Spinal cord (tissue), 10 donors: Measurements from ENCODE around the gene SKA2. TPM values are rescaled to one million over a fixed set of nuclear protein-coding genes. Genes with fewer than 3 reads are reported as not detected.
A peak's percentile ranks its signal among the peaks of the same experiment; 100 is the strongest.
"Not testable (repeated sequence)": the region's sequence is repeated elsewhere in the genome, so short reads cannot be mapped to it uniquely, and the experiment has no call there.

Experiments
- DNase-seq, 6 donors: peaks; one replicate each; pipeline versions ENCODE4 v3.0.0 to v3.0.0-alpha.2; 2013 to 2015; ENCODE audit warnings: low spot score in 6 of 6, low read depth in 4 of 6
- H3K27ac ChIP-seq: one replicate; pipeline ENCODE4 v1.5.1; 2013; ENCODE audit warnings: low read depth, low read length, control low read depth
- H3K27me3 ChIP-seq: one replicate; pipeline ENCODE4 v1.6.1; 2013; ENCODE audit warnings: low read length; ENCODE audit not compliant: control insufficient read depth, insufficient read depth
- H3K36me3 ChIP-seq: one replicate; pipeline ENCODE4 v1.6.1; 2013; ENCODE audit warnings: low read length; ENCODE audit not compliant: control insufficient read depth, insufficient read depth
- H3K4me1 ChIP-seq: one replicate; pipeline ENCODE4 v1.6.1; 2013; ENCODE audit warnings: low read length; ENCODE audit not compliant: control insufficient read depth, insufficient read depth
- H3K4me3 ChIP-seq: one replicate; pipeline ENCODE4 v1.5.1; 2013; ENCODE audit warnings: low read depth, low read length, control low read depth
- H3K9me3 ChIP-seq: one replicate; pipeline ENCODE4 v1.6.1; 2013; ENCODE audit warnings: low read length; ENCODE audit not compliant: control insufficient read depth, insufficient read depth
- WGBS: methylation state at CpG from one replicate; pipeline ENCODE4 v1.1.5; 2013; ENCODE audit warnings: missing lambda C conversion rate; ENCODE audit not compliant: insufficient coverage; 5-methylcytosine and 5-hydroxymethylcytosine counted together
- polyA plus RNA-seq, 2 donors: library from polyadenylated mRNA; unstranded; fragments of 120-200 nt; gene quantifications; one replicate each; pipeline ENCODE4 v1.2.1, GENCODE V29; 2013; ENCODE audit not compliant: insufficient read length in 2 of 2
- total RNA-seq, 2 donors: library from RNA; depleted of rRNA in 1 of 2; stranded (reverse); fragments of 120-200 nt in 1 of 2; fragments of >200 nt in 1 of 2; gene quantifications; one replicate each; pipeline versions ENCODE4 v1.2.3 to v1.2.4, GENCODE V29; 2013 to 2014
- donor health status: healthy.

Gene SKA2
- total and polyA plus RNA-seq, 4 donors = 83.9 to 118 (median 92.0) TPM

DNA sequence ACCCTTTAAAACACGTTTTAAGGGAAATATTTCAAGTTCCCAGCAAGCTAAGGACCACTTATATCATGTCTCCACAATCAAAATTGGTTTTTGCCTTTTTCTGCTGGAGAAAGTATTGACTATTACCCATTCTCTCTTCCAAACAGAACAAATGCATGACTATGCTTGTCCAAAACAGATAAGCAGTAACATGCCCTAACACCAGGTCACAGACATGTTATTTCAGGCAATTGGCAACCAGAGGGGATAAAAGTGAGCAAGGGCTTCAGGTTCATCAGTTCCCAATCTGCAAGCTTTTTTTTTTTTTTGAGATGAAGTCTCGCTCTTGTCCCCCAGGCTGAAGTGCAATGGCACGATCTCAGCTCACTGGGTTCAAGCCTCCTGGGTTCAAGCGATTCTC, 15.0 kb downstream of the SKA2 start:
- WGBS = 80% methylated on average over 2 of the region's 4 CpGs
- Histone ChIP-seq H3K27ac (no peak overlapping the region), H3K9me3 (no peaks in the 10 kb centered on the region)

DNA sequence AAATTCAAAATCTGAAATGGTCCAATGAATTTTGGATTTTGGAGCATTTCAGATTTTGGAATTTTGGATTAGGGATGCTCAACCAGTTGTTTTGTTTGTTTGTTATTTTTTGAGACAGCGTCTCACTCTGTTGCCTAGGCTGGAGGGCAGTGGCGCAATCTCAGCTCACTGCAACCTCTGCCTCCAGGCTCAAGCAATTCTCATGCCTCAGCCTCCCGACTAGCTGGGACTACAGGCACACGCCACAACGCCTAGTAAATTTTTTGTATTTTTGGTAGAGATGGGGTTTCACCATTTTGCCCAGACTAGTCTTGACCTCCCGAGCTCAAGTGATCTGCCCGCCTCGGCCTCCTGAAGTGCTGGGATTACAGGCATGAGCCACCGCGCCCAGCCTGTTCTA, 16.6 kb downstream of the SKA2 start:
- not testable (repeated sequence) for H3K4me3 ChIP-seq
- no CpG with 5 or more reads among the region's 10 CpGs for WGBS

More for the DNA sequence above, 15.0 kb downstream of the SKA2 start:
- peaks cover 9% of the 10 kb centered on the region for H3K36me3 ChIP-seq
- H3K4me3 ChIP-seq = no peak overlapping the region
- DNase-seq = no peak
- no peaks in the 10 kb centered on the region for H3K4me1 ChIP-seq
- H3K27me3 ChIP-seq = no peaks in the 10 kb centered on the region

DNA sequence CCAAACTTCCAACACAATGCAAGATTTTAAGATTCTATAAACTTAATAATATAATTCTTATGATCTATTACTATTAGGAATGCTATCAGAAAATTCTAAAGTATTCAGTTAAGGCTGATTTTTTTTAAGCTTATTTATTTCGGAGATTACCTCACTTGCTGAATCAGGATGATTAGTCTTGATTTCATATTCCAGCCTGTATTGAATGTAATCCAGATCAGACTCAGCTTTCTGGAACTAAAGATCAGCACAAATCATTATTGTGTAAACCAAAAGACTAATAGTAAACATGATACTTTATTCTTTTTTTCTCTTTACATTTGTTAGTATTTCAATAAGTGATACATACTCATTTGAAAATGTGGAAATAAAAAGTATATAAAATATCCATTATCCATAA, 23.9 kb downstream of the SKA2 start:
- no peak for DNase-seq
- H3K4me1 ChIP-seq = no peaks in the 10 kb centered on the region
- no peaks in the 10 kb centered on the region for H3K9me3 ChIP-seq
- H3K27me3 ChIP-seq = no peaks in the 10 kb centered on the region
- WGBS = no CpG with 5 or more reads among the region's 1 CpG
- H3K4me3 ChIP-seq = no peak overlapping the region
- peaks cover 20% of the 10 kb centered on the region for H3K36me3 ChIP-seq
- H3K27ac ChIP-seq = no peak overlapping the region

More for the DNA sequence above, 16.6 kb downstream of the SKA2 start:
- H3K27me3 ChIP-seq, H3K9me3 ChIP-seq, H3K4me1 ChIP-seq, DNase-seq, H3K36me3 ChIP-seq, H3K27ac ChIP-seq: not testable (repeated sequence)

DNA sequence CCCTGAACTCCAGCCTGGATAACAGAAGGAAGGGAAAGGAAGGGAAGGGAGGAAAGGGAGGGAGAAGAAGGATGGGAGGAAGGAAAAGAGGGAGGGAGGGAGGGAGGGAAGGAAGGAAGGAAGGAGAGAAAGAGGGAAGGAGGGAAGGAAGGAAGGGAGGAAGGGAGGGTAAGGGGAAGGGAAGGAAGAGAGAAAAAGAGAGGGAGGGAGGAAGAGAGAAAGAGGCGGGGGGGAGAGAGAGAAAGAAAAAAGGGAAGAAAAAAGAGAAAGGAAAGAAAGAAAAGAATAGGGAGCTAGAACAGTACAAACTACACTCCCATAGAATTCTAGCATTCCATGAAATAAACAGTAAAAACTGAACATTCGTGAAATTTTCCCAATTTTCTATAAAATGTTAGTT, 25.2 kb downstream of the SKA2 start:
- no CpG with 5 or more reads among the region's 2 CpGs for WGBS
- H3K4me3 ChIP-seq = no peak overlapping the region

DNA sequence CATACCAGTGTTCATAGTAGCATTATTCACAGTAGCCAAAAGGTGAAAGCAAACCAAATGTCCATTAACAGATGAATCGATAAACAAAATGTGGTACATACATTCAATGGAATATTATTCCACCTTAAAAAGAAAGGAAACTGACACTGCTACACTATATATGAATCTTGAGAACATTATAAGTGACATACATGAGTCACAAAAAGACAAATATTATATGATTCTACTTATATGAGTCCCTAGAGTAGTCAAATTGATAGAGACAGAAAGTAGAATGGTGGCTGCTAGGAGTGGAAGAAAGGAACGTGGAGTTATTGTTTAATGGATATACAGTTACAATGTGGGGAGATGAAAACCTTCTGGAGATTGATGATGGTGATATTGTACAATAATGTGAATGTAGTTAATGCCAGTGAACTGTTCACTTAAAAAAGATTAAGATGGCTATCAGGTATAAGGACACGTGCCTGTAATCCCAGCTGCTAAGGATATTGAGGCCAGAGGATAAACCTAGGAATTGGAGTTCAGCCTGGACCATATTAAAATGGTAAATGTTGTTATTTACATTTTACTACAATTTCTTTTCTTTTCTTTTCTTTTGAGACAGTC, 28.1 kb downstream of the SKA2 start:
- Histone ChIP-seq H3K4me1 (no peaks in the 10 kb centered on the region), H3K27me3 (no peaks in the 10 kb centered on the region), H3K27ac (no peak overlapping the region), H3K9me3 (no peaks in the 10 kb centered on the region), H3K36me3 (peaks cover 31% of the 10 kb centered on the region), H3K4me3 (no peak overlapping the region)
- peak in 1 of 6 donors; percentile 3 for DNase-seq
- WGBS = 93% methylated on average over 1 of the region's 3 CpGs

More for the DNA sequence above, 25.2 kb downstream of the SKA2 start:
- H3K27me3 ChIP-seq = no peaks in the 10 kb centered on the region
- H3K4me1 ChIP-seq = no peaks in the 10 kb centered on the region
- H3K27ac ChIP-seq = no peak overlapping the region
- DNase-seq = no peak
- H3K36me3 ChIP-seq = peaks cover 20% of the 10 kb centered on the region
- no peaks in the 10 kb centered on the region for H3K9me3 ChIP-seq

DNA sequence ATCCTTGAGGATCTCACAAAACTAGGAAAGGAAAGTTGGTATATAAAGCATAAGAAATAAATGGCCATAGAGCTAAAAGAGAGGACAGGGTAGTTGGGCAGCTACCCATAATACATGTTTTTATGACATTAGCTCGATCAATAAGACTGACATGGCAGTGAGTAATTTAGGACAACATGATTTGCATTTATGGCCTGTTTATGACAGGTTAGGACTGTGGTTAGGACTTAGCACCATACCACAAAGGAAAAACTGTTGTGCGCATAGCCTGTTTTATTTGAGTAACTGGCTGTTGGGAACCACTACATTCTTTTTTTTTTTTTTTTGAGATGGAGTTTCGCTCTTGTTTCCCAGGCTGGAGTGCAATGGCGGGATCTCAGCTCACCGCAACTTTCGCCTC, 30.3 kb downstream of the SKA2 start:
- Histone ChIP-seq H3K4me3 (no peak overlapping the region), H3K27me3 (no peaks in the 10 kb centered on the region), H3K36me3 (peaks cover 42% of the 10 kb centered on the region), H3K27ac (no peak overlapping the region), H3K9me3 (no peaks in the 10 kb centered on the region), H3K4me1 (no peaks in the 10 kb centered on the region)
- no CpG with 5 or more reads among the region's 6 CpGs for WGBS
- no peak for DNase-seq

DNA sequence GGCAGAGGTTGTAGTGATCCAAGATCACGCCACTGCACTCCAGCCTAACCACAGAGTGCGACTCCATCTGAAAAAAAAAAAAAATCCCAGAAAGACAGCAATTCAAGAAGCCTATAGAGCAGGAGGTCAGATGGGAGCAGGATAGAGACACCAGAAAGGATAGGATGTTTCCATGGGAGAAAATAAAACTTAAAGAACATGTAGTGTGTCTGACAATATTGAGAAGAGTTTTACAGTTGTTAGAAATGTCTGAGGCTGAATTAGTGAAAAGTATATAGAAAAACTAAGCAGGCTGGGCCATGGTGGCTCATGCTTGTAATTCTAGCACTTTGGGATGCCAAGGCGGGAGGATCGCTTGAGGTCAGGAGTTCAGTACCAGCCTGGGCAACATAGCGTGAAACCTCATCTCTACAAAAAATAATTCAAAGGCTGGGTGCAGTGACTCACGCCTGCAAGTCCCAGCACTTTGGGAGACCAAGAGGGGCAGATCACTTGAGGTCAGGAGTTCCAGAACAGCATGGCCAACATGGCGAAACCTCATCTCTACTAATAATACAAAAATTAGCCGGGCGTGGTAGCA, 33.0 kb downstream of the SKA2 start:
- H3K9me3 ChIP-seq = no peaks in the 10 kb centered on the region
- no peak overlapping the region for H3K4me3 ChIP-seq
- no peaks in the 10 kb centered on the region for H3K4me1 ChIP-seq
- no peak for DNase-seq
- WGBS = 90% methylated on average over 2 of the region's 9 CpGs
- H3K36me3 ChIP-seq = peaks cover 26% of the 10 kb centered on the region
- H3K27me3 ChIP-seq = no peaks in the 10 kb centered on the region
- no peak overlapping the region for H3K27ac ChIP-seq

DNA sequence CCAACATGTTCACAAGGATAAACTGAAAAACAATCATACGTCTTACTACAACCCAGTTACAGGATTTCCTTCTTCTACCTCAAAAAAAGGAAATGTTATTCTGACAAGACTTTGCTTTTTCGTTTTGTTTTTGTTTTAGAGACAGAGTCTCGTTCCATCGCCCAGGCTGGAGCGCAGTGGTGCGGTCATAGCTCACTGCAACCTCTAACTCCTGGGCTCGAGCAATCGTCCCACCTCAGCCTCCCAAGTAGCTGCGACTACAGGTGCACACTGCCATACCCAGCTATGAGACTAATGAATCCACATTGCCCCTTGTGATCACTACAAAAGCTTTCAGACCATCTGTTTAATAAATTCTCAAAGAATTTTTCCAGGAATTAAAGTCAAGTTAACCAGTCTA, 39.5 kb downstream of the SKA2 start:
- 100% methylated on average over 9 of the region's 9 CpGs for WGBS
- Histone ChIP-seq H3K4me3 (no peak overlapping the region), H3K4me1 (no peaks in the 10 kb centered on the region), H3K9me3 (no peaks in the 10 kb centered on the region), H3K27ac (no peak overlapping the region), H3K27me3 (no peaks in the 10 kb centered on the region), H3K36me3 (peaks cover 19% of the 10 kb centered on the region)
- DNase-seq = no peak

DNA sequence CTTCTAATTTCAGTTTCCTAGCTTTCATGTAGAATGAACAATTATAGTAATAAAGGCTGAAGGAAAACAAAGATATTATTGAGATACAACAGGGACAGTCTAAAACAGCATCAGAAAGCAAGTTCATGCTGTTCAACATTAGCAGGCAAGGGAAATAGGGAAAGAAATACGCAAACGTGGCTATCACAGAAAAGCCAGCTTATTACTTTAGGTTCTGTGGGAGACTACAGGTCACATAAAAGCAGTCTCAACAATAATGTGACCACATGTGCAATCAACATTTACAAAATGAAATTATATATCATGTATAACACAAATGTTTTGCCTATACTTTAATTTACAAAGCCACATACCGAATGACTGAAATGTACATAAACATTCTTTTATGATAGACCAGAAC, 43.4 kb downstream of the SKA2 start:
- no peak overlapping the region for H3K4me3 ChIP-seq
- H3K27me3 ChIP-seq = no peaks in the 10 kb centered on the region
- WGBS = no CpG with 5 or more reads among the region's 3 CpGs
- no peak overlapping the region for H3K27ac ChIP-seq
- H3K4me1 ChIP-seq = peaks cover 3% of the 10 kb centered on the region
- H3K36me3 ChIP-seq = peaks cover 11% of the 10 kb centered on the region
- no peaks in the 10 kb centered on the region for H3K9me3 ChIP-seq
- no peak for DNase-seq

DNA sequence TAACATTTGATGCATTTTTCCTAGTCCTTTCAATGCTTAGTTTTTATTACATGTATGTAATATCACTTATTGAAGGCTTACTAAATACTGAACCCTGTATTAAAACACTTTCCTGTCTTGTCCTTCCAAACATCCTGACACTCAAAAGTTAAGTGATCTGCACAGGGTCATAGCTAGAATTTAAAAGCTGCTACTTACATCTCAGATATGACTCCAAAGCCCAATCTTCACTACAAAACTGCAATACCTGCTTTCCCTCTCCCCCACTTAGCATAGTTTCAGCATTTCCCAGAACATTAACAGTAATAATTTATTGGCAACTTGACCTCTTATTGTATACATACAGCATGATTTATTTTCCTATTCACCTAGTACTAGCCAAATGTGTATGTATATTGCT, 44.0 kb downstream of the SKA2 start:
- Histone ChIP-seq H3K4me3 (no peak overlapping the region), H3K36me3 (peaks cover 9% of the 10 kb centered on the region), H3K27ac (no peak overlapping the region), H3K27me3 (no peaks in the 10 kb centered on the region), H3K9me3 (no peaks in the 10 kb centered on the region), H3K4me1 (peaks cover 3% of the 10 kb centered on the region)
- DNase-seq = no peak
